Choroid plexus epithelial cell (primary cell): ENCODE results near the gene LAP3.

Source experiments
- DNase-seq: peaks from one replicate; pipeline ENCODE4 v3.0.0-alpha.2; 2010; ENCODE audit warnings: low read depth
- H3K4me3 ChIP-seq: 2 replicates; pipeline ENCODE4 v1.5.1; 2011; ENCODE audit warnings: low read depth, mild to moderate bottlenecking, control low read depth, low read length, moderate library complexity
- CTCF ChIP-seq: conservative IDR thresholded peaks from 2 replicates; pipeline ENCODE4 v1.5.1; 2011; ENCODE audit warnings: low read depth, mild to moderate bottlenecking, control low read depth, inconsistent platforms, low read length, moderate library complexity

LAP3 gene

DNA sequence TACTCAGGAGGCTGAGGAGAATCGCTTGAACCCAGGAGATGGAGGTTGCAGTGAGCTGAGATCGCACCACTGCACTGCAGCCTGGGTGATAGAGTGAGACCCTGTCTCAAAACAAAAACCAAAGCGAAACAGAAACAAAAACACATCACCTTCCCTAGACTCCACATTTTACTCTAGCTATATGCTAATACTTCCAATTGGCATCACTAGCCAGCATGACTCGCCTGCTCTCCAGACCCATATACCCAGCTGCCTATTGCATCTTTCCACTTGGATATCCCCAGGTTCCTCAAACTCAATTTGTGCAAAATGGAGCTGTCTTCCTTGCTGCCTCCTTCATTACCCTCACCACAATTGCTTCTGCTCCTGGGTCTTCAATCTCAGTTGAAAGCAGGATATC is 22.4 kb upstream of the LAP3 start:
- no peak for TF ChIP-seq CTCF
- DNase-seq, result no peak

DNA sequence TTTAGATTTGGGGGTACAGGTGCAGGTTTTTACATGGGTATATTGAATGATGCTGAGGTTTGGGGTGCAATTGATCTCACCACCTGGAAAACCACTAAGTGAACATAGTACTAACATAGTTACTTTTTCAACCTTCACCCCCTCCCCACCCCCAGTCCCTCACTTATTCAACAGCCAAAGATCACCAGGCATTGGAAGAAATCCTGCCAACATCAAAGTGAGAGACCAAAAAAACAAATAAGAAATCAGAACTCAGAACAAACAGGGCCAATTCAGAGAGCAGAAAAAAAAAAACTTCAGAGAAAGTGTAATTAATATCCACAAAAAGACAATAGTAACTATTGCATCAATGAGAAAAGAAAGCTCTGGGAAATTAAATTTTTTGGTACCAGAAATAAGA is 20.5 kb upstream of the LAP3 start:
- H3K4me3 ChIP-seq, result no peak overlapping the region
- DNase-seq, result no peak
- no peak for TF ChIP-seq CTCF

More for the DNA sequence above, 22.4 kb upstream of the LAP3 start:
- no peak overlapping the region for H3K4me3 ChIP-seq

GRCh38 chr4:17557880-17558279 is 19.1 kb upstream of the LAP3 start:
- no peak for DNase-seq
- no peak for TF ChIP-seq CTCF
- H3K4me3 ChIP-seq, result no peak overlapping the region

DNA sequence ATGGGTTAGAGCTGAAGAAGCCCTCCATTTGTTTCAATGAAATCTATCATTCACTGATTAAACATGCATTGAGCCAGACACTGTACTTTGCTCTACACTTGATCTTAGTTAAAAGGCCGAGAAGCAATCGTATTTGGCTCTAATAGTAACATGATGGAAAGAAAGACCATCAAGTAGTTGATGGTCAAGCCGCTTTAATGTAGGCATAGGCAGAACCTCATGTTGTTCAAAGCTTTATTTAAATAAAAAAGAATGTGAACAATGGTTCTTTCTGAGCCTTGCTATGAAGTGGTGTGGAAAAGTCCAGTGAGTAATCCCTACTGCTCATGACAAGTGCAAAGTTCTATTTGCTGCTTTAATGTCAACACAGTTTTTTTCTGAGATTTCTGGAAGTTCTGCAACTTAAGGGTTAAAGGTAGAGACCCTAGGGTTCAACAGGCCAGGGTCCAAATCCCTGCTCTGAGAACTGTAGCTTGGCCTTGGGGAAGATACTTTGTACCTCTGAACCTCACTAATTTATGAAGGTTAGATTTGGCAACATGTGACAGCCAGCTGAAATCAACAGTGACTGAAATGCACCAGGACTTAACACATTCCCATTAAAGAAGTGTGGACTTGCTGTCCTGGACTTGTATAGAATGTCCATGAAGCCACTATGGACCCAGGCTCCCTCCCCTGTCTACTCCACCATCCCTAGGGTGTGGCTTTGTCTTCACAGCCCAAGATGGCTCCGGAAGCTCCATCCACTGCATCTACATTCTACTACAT is 17.9 kb upstream of the LAP3 start:
- no peak for TF ChIP-seq CTCF
- H3K4me3 ChIP-seq, result no peak overlapping the region
- no peak for DNase-seq

- TF ChIP-seq CTCF, result no peak
- H3K4me3 ChIP-seq, result no peak overlapping the region
- no peak for DNase-seq
These were observed 17.3 kb upstream of the LAP3 start for GRCh38 chr4:17559709-17560048.

GRCh38 chr4:17560065-17560673 is 16.8 kb upstream of the LAP3 start:
- H3K4me3 ChIP-seq, result no peak overlapping the region
- no peak for TF ChIP-seq CTCF
- DNase-seq, result no peak
